Measurements from ENCODE around the gene NAALADL2.
"Not testable (repeated sequence)": the region's sequence is repeated elsewhere in the genome, so short reads cannot be mapped to it uniquely, and the experiment has no call there.

The NAALADL2 gene

DNA sequence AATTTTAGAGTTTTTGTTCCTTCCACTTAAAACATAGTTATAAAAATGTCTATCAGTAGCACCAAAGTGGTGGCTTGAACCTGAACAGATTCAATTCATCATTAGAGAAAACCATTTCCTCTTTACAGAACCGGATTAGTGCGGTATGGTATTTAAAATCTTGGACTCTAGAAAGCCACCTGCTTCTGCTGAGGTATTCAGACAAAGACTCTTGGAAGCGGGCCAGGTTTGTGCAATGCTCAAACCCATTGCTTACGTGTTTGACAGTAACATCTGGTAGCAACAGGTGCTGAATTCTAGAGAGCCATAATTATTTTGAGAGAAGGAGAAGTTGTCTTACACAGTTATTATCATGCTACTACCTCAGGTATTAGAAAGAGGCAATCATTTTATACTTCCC, 290.5 kb downstream of the NAALADL2 start:
- DNase-seq: no peak

DNA sequence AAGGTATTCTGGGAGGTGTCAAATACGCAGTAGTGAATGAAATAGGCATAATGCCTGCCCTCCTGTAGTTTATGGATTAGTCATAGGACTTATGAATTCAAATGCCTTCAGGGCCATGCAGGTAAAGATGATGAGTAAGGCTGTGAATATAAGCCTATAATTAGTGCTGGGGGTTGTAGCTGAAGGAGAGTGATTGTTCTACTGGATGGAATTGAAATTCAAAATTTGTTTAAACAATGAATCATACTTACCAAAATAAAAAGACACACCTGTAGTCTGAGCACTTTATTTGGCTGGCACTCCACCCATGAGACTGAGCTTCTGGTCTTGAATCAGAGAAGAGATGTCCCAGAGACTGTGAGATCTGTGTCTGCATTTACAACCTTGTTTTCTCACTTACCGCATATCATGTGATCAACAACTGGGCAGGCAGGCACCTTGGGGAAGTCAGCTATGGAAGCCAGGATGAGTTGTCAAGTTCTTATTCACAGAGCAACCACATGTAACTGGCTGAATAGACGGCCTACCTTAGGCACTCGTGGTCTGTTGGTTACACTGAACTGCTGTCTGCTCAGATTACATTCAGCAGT, 291.8 kb downstream of the NAALADL2 start:
- DNase-seq: no peak

DNA sequence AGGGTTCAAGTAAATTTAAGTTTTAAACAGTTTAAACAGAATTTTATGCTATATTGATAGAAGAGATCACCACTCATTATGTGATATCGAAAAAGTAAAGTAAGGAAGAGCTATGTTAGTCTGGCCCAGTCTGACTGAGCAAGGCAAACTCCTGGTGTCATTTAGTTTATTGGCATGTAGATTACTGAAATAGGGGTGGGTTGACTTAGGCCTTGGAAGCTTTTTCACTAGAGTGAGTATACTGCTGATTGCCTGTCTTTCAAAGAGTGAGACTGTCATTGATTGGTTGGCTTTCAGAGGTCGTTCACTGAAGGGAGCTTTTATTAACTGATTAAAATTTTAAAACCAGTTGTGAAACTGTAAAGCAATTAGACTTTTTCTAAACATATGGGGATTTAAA, 294.5 kb downstream of the NAALADL2 start:
- no peak for DNase-seq

DNA sequence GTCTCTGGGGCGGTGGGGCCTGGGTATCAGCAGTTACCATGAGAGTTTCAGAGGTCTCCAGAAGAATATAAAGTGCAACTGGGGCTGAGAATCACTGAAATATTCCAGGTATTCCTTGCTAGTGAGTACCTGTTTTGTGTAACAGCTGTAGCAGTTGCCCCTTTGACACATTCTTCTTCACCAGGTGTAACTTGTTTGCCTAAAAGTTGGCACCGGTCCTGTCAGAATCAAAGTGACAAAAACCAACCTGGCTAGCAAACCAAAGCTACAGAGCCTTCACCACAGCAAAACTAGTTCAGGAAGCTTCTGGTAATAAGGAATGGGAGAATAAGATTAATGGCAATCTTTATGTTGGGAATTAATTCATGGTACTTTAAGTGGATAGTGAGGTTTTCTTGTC, 296.0 kb downstream of the NAALADL2 start:
- no peak for DNase-seq

DNA sequence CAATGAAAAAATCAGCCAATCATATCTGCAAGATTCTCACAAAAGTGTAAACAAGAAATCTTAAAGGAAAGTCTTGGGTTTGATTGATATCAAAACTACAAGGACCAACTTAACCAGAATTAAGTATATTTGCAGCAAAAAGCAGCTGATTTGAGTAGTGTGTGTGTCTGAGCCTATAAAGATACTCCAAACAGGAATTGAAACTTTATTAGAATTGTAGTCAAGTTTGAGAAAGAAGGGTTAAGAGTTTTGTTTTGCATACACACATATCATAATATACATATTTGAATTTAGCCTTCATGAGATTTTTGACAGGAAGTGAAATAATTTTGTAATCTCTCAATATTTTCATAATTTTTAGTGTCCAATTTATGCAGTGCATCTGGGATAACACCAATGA, 300.1 kb downstream of the NAALADL2 start:
- no peak for DNase-seq

DNA sequence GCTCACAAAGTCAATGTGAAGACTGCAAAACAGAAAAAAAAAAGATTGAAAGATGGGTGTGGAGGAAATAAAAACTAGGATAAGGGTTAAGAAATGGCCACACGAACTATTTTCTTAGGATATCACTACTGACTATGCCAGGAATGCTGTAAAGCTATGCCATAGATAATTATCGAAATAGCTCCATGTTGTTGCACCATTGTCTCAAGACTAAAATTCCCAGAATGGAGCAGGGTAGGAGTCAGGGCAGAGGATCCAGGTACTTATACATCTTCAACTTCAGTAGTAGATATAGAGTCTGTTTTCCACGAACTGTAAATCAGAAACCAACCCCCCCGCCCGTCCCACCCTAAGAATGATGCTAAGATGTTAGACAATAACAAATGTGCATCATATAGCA, 302.2 kb downstream of the NAALADL2 start:
- no peak for DNase-seq

DNA sequence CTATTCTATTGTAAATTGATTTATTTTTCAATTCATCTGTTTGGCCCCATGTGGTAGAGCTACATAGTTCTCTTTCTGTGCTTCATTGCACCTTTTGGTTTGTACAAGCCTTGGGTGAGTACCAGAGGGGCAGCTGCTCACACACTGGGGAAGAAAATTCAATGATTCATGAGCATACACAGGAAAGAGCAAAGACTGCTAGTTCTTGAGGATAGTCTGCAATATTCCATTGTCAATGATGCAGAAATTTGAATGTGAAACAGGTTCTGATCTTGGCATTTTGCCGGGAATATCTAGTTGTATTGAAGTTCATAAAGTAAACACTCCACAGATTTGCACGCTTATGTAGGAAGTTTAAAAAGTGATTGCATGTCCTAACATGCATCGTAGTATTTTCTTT, 304.6 kb downstream of the NAALADL2 start:
- no peak for DNase-seq

DNA sequence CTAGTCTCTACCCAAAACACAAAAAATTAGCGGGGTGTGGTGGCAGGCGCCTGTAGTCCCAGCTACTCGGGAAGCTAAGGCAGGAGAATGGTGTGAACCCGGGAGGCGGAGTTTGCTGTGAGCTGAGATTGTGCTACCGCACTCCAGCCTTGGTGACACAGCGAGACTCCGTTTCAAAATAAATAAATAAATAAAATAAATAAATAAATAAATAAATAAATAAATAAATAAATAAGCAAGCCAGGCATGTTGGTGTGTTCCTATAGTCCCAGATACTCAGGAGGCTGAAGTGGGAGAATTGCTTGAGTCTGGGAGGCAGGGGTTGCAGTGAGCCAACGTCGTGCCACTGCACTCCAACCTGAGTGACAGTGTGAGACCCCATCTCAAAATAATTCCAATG, 314.0 kb downstream of the NAALADL2 start:
- DNase-seq: not testable (repeated sequence)

DNA sequence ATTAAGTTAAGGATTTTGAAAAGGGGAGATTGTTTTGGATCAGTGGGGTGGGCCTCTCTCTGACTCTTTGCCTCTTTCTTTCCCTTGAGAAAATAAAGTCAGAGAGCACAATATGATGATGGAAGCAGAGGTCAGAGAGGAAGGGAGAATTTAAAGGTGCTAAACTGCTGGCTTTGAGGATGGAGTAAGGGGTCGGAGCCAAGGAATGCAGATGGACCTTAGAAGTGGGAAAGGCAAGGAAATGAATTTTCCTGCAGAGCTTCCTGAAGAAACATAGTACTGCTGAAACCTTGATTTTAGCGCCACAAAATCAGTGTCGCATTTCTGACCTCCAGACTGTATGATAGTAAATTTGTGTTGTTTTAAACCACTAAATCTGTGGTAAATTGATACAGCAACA, 317.4 kb downstream of the NAALADL2 start:
- DNase-seq: no peak

DNA sequence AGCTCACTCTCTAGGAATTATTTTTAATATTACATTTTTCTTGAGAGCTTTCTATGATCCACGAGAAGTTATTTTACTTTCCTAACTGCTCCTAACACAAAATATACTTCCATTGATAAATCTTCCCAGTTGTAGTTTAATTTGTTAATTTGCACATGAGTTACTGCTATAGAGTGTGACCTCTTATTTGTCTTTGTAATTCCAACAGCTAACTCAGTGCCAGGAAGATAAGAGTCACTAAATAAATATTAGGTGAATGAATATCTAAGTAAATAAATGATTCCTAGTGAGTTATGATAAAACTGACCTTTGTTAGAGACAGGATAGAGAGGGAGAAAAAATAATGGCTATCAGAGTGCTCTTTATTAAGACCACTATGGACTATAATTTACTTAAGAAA, 319.9 kb downstream of the NAALADL2 start:
- DNase-seq: no peak

DNA sequence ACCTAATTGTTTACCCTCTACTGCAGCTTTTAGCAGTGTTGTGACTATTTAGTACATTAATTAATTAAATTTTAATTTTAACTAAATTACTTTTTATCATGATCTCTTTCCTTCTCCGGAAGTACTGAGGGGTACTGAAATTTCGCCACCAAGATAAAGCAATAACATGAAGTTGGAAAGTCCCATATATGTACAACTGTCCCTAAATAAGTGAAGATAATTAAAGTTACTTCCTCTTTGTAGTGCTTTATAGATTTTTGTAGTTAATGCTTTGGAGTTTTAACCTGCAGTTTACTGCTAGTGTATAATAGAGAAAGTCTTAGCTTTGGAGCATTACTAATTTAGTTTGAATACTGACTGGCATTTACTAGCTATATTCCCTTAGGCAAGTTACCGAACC, 325.3 kb downstream of the NAALADL2 start:
- DNase-seq: no peak

DNA sequence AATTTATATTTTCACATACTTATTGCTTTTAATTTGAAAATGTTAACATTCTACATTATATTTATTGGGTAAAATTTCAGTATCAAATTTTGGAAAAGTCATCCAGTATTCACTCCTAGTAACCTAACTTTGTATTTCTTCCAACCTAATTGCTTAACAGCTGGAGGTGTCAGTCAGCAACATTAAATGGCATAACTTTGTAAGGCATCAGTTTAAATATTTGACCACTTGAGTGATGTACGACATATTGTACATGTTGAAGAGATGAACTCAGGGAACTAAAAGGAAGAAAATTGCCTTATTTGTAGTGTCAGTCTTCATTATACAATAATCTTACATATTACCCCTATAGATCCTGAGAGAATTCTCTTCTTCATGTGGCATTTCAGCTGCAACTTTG, 326.8 kb downstream of the NAALADL2 start:
- DNase-seq: no peak

DNA sequence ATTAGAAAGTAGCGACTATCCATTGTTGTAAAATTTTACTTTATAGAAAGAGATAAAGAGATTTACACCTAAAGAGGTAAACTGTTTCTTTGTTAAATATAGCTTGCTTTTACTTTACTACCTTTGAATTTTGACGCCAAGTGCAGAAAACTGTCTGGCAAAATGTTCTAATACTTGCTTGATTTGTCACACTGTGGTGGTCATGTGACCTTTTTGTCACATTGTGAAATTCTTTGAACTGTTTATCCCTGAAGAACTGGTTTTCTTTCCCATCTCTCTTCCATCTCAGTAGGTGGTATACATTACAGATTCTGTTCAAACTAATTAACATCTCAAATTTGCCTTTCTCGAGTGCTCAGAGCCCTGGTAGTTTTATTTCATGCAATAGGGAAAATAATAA, 327.4 kb downstream of the NAALADL2 start:
- no peak for DNase-seq

DNA sequence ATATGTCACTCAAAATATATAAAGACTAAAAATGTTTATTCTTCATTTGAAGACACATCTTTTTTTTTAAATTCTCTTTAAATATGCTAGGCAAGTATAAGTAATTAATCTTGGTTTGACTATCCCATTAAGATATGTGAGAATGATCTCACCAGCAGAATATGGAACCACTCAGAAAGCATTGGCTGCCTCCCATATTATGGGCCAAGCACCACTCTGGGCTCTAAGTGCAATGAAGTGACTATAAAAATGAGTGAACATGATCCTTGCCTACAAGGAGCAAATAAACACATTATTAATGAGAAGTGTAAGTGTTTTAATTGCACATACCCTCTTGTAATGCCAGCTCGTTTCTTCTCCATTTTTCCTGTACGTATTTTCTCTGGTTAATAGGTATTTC, 328.5 kb downstream of the NAALADL2 start:
- no peak for DNase-seq

DNA sequence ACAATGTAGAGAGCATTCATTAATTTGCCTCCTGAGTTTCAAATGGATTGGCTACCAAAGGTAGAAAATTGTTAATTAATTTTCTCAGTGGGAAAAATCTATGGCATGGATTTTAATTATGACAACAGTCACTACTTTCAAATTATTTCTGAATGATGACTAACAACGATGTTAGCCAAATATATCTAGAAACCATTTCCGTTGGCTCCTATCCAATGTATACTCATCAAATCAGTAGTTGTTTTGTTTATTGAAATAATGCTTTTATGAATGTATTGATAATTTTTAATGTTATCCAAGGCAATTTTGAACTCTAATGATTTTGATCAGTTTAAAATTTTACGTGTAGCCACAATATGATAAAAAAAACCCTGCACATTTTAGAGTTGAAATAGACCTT, 333.4 kb downstream of the NAALADL2 start:
- no peak for DNase-seq

DNA sequence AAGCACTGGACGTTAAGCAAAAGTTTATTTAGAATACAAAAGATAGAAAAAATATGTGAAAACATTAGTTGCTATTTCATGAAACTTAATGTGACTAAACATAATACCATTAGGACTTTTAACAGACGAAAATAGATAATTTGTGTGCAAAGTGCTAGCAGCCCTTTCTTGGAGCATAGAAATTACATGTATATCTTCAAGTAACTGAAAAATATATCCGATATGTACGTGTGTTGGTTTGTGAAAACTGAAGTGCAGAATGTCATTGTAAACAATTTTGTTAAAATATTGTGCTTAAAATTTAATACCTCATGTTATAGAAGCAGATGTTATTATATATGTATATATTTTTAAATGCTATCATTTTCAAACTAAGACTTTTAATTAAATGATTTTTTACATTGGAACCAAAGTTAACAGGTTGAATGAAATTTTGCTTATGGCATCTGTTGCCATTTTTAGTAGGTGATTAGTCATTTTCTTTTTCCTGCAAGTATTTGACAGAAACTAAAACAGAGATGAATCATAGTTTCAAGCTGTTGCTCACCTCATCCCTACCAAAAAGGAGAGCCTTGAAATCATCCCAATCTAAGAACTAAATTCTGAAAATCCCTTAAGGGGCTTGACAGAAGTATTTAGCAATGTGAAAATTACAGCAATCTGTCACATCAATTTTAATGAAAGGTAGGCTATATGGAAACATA, 334.8 kb downstream of the NAALADL2 start:
- DNase-seq: no peak

DNA sequence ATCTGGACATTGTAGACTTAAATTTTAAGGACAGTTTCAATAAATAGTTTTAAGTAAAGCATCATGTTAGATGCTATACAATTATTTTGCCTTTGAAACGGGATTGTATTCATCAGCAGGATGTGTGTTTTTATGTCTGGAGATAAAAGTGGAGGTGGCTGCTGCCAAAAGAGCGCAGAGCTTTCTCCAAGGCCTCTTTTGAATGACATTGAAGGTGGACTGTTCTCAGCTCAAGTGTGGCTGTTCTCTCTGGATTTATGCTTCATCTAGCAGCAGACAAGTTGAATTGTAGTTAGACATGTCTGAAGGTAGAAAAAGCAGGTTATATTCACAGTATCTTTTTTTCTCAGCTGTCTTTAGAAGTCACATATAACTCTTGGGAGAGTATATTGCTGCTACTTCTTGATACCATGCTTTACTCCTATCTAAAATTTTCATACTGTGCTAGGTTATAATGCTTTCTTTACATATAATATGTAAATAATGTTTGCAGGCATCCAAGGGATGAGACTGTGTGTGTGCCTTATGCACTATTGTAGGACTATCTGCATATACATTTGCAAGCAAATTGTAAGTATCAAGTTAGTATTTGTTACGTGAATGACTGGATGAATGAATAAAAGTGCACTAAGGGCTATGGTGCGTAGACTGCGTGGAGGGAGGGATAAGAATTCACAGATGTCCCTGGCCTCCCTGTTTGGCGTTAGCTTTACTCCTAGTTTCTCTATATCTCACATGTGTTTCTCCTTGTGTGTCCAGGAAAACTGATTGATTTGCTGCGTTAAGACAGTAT, 340.1 kb downstream of the NAALADL2 start:
- no peak for DNase-seq

DNA sequence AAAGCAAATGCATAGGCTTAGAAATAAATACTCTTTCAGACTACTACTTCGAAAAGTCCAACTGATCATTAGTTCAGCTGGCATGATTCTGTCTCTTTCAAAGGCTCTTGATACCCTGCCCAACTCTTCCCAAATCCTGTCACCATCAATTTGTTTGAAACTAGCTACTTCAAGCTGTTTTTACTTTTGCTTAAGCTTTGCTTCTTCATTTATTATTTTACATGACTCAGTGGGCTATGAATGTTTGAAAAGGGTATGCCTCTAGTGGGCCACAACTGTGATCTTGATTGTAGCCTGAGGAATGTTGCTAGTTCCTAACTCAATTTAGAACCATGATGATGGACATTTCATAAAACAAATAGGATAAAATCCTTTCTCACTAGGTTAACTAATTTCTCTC, 340.8 kb downstream of the NAALADL2 start:
- no peak for DNase-seq

DNA sequence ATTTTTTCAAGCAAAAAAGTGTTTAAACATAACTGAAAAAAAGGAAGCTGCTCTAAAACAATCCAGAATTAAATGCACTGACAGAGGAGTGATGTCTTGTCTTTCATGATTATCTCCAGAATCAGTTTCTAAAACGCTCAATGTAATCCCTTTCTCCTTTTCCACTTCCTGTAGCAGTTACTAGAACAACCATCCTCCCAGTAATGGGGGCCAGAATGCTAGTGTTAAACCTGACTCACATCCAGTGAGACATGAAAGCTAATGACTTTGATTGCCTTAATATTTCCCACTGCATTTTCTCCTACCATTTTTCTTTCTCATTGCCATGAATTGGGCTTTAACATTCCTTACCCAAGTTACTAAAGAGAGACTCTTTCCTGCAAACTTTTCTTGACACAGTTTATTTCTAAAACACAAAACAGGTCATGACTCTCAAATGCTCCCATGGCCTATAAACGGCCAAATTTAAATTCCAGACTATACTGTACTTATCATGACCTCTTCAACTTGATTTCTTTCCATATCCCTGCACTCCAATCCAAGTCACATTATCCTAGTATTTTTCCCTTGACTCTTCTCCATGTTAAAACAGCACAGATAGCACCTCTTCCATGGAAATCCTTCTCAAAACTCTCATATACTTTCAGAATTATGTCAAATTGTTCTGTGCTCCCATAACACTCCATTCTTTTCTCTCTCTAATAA, 341.4 kb downstream of the NAALADL2 start:
- DNase-seq: no peak

DNA sequence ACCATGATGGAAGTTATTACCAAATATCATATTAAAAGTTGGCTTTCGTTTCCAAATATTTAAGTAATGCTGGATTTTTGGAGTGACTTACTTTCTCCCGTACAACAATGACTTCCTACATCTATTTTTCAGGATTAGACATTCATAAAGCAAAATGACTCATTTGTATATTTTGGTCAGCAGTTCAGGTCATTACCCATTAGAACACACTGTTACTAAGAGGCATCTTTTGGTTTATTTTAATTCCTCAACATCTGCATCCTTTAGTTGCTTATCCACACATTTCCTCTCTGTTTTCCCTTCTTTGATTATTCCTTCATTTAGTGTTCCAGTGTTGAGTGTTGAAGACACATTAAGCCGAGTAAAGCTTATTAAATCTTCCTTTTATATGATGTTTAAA, 348.2 kb downstream of the NAALADL2 start:
- no peak for DNase-seq

DNA sequence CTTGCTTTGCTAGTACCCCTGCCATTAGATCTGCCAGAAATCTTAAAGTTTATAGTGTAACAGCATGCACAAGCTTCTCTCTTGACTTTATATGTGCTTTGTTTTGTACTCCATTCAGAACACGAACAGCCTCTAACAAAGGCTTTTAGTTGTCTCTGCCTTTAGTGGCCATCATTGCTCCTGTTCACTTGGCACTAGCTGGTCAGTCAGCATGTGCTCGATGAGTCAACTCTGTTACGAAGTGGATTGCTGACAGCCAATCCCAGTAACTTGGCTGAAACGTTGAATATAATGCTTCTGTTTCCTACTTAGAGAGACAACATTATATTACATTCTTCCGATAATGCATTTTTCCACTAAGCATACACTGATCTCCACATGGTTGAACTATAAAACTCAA, 349.2 kb downstream of the NAALADL2 start:
- DNase-seq: no peak

DNA sequence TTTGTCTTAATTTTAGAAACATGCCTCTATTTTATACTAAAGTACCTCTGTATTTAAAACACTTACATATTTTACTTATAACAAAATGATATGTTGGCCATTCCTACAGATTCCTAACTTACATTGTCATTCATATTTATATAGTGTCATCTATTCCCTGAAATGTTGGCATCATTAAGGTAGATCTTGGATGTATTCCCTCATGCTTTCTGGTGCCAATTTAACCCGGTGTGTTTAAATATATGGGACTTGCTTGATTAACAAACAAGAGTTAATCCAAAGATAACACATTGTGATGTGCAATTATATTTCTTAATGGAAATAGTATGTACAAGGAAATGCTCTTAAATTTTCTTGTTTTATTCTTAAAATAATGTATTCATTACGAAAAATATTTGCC, 352.3 kb downstream of the NAALADL2 start:
- DNase-seq: no peak

DNA sequence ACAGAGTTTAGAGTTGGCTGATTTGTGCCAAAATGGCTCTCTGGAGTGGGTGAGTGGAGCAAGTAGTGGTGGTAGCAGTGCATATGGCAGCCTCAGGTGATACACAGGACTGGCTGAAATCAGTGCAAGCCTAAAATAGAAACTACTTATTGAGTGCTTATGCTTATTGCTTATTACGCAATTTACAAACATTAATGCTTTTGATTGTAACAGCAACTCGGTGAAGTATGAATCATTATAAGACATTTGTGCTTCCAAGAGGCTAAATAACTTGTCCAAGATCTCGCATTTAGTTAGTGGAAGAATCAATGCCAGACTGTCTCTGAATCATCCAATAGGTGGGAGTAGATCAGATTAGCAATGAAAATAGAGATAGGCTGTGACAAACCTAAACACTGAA, 353.8 kb downstream of the NAALADL2 start:
- no peak for DNase-seq

DNA sequence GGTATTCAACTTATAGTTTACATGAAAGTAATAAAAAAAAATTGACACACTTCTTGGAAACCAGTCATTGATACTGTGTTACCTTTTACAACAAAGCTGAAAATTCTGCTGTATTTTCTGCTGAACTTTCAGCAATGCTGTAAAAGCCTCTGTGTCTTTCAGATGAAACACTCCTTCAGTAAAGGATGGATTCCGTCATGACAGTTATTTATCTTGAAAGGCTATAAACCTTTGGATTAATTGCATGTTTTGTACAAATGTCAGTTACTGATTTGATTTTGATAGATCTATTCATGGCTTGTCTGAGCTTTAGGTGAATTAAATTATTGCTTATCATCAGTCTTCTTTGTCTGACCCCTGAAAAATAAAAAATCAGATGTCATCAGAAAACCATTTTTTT, 355.1 kb downstream of the NAALADL2 start:
- DNase-seq: no peak
